Fibroblast of skin of left biceps (primary cell): ENCODE results near the gene MTHFD1L.

ENCODE experiments used
- DNase-seq, 2 experiments: peaks; one replicate each; pipeline ENCODE4 v3.0.0-alpha.2; 2013; ENCODE audit warnings: low read depth in 2 of 2

The MTHFD1L gene

DNA sequence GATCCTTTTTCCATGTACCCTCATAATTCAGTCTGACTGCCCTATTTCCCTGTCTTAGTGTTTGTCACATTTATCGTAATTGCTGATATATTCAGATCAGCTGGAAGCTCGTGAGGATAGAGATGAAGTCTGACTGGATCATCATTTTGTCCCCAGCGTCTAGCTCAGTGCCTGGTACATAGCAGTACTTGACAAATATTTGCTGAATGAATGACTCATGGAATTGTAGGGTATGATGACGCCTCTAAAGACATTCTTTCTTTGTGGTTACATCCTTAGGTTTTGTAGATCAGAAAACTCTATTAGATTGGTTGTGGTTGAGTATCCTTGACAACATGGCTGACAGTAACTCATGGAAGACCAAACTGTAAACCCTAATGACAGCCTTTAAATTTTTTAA is 68.9 kb downstream of the MTHFD1L start:
- peak; percentile 77 to 81 for DNase-seq

DNA sequence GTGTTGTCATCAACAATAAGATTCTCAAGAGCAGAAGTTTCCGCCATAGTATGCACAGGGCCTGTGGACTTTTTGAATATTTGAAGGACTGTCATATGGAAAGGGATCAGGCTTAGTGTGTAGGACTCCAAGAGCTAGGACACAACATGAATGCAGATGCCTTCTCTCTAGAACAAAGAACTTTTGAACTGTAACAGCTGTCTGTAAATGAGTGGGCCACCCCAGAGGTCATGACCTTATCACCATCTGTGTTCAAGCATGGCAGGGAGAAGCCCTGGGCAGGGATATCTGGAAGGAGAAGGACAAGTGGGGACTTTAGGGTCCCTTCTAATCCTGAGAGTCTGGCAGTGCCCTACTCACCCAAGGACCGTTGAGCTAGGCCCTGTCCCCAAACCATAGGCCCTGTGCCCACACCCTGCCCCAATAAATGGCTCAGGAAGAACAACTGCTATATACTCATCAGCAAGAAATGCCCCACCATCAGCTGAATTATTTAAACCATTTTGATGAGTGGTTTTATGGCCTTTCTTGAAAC is 70.6 kb downstream of the MTHFD1L start:
- DNase-seq: no peak

GRCh38 chr6:150937132-150937906 is 71.8 kb downstream of the MTHFD1L start:
- DNase-seq: peak in 1 of 2 experiments; percentile 23

- DNase-seq: no peak
Measured at GRCh38 chr6:150939399-150939798, 73.9 kb downstream of the MTHFD1L start.

DNA sequence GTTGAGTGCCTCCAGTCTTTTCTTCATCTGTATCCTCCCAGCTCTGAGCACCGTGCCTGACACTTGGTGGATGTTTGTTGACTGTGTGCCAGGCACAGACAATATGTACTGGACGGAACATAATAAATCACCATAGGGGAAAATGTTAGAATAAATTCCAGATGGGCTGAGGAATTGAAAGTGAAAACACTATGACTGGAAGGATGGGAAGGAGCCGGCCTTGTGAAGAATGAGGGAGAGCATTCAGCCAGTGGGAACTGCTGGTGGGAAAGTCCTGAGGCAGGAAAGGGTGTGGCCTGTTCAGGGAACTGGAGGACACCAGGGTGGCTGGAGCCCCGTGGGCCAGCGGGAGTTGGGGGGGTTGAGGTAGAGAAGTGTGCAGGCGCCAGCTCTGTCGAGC is 75.4 kb downstream of the MTHFD1L start:
- DNase-seq: peak; percentile 88

GRCh38 chr6:150949526-150949925 is 84.0 kb downstream of the MTHFD1L start:
- no peak for DNase-seq

DNA sequence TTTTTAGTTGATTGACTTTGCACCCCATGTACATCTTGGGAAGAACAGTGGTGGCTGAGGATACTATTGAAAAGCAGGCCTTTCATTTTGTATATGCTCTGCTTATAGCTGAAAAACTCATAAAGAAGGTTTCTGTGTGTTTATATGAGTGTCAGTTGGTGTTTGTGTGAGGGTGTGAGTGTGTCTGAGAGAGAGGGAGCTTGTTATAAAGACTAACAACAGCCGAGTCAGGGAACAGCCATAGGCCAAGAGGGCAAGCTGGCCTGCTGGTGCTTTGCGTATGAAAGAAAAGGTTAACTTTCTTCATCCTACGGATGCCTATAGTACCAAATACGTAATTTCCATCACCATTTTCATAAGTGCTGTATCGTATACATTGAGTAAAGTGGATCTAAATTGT is 88.3 kb downstream of the MTHFD1L start:
- DNase-seq: no peak

GRCh38 chr6:150959166-150959565 is 93.7 kb downstream of the MTHFD1L start:
- no peak for DNase-seq

GRCh38 chr6:150962436-150962835 is 96.9 kb downstream of the MTHFD1L start:
- no peak for DNase-seq

DNA sequence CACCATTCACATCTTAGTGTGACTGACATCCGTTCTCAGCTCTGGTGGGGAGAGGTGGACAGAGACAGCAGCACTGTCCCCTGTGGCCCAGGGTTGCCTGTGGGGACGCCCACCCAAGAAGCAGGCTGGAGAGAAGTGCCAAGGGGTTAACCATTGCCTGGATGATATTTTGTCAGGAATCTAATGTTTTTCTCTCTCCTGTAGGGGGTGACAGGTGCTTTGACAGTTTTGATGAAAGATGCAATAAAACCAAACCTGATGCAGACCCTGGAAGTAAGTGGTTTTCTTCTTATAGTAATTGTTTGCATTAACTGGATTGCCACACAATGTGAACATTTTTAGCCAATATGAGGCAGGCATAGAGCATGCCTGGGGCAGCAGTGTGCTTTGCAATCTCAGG is 99.3 kb downstream of the MTHFD1L start:
- DNase-seq: no peak

DNA sequence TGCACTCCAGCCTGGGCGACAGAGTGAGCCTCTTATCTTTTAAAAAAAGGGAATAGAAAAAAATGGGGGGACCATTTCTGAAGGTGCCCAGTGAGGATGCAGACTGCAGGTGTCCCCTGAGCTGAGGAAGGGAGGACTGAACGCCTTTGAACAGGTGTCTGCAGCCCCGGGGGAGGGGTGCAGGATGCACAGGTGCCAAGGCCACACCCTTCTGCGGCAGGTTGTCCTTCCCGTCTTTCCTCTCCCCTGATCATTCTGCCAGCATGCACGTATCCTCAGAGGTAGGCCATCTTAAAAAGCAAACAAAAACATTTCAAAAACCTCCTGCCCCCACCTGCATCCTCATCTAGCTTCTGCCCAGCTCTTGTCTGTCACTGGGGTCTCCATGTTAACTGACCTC is 101.3 kb downstream of the MTHFD1L start:
- DNase-seq: no peak

GRCh38 chr6:150967381-150967780 is 101.9 kb downstream of the MTHFD1L start:
- no peak for DNase-seq

DNA sequence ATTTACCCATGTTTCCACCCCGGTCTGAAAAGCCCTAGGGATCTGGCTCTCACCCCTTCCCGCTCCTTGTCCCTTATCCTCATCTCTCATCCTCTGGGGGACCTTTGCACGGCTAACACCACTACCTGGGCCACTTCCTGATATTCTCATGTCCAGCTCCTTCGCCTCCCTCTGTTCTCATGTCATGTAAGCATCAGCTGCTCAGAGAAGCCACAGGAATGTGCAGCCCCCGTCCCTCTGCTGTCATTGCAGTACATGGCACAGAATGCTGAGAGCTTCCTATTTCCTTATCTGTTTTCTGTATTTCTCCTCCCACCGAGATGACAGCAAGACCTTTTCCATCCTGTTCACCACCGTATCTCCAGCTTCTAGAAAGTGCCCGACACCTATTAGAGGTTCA is 102.4 kb downstream of the MTHFD1L start:
- no peak for DNase-seq

DNA sequence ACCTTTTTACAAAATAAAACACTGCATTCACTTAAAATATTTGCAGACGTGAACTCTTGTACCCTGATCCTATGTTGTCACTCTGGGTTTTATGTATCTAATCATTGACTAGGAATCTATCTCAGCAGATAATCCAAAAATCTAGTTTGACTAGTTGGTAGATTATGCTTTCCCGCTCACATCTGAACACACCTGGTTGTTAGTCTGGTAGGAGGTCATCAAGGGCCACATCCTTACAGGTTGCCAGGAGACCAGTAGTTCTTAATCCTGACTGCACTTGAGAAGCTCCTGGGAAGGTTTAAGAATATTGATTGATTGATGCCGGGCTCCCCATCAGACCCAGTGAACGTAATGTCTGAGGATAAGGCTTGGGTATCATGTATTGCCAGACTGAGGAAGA is 104.4 kb downstream of the MTHFD1L start:
- DNase-seq: no peak

DNA sequence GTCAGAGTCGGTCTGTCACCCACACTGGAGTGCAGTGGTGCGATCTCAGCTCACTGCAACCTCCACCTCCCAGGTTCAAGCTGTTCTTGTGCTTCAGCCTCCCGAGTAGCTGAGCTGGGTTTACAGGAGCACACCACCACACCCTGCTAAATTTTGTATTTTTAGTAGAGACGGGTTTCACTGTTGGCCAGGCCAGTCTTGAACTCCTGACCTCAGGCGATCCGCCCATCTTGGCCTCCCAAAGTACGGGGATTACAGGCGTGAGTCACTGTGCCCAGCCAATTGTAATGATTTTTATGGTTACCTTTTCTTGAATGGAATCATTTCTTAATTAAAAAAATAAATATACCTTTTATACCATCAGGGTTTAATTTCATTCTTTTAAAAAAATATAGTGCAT is 105.7 kb downstream of the MTHFD1L start:
- DNase-seq: no peak

- no peak for DNase-seq
Measured at GRCh38 chr6:150975136-150975535, 109.6 kb downstream of the MTHFD1L start.

DNA sequence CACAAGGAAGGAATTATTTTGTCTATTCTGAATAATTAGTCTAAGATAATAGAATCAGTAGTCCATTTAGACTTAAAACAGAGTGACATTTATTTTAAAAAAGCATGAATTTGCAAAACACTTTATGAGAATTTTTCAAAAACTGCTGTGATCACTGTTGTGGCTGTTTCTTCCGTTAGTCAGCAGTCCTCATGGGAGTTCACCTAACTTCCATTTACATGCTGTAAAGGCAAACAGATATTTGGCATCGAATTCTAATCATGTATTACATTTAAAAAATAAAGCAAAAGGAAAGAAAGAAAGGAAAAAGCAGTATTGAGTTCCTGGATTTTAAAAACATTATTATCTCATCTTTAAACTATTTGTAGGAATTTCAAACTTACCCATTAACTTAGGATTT is 111.8 kb downstream of the MTHFD1L start:
- no peak for DNase-seq

- DNase-seq: no peak
Measured at GRCh38 chr6:150978624-150979023, 113.1 kb downstream of the MTHFD1L start.

- no peak for DNase-seq
Measured at GRCh38 chr6:150979826-150980350, 114.4 kb downstream of the MTHFD1L start.

GRCh38 chr6:150981095-150981494 is 115.6 kb downstream of the MTHFD1L start:
- DNase-seq: no peak

DNA sequence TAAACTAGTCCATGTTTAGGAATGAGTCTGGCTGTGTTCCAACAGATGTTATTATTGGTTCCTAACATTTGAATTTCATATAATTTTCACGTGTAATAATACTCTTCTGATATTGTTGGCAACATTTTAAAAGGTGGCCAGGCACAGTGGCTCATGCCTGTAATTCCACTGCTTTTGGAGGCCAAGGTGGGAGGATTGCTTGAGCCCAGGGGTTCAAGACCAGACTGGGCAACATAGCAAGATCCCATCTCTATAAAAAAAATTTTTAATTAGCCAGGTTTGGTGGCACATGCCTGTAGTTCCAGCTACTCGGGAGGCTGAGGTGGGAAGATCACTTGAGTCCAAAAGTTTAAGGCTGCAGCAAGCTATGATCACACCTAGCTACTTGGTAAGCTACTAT is 116.2 kb downstream of the MTHFD1L start:
- no peak for DNase-seq

DNA sequence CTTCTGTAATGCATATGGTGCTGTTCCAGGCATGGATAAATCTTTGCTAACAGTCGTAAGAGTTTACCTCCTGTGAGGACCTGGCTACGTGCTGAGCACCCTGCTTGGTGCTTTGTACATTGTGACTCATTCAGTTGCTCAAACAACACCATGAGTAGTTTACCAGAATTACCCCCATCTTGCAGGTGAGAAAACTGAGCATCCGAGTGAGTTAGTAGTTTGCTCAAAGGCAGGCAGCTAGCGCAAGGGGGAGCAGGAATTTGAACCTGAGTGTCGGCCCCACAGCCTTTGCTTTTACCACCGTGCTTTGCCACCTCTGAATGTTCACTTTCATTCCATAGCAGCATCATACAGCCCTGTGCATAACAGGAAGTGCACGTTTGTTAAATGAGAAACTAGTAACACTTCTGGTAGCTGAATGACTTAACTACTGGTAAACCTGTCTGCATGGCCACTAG is 121.9 kb downstream of the MTHFD1L start:
- no peak for DNase-seq

GRCh38 chr6:150987855-150988464 is 122.5 kb downstream of the MTHFD1L start:
- no peak for DNase-seq
